A673 (cell line): ENCODE results near the gene TMEM263. TPM values are rescaled to one million over a fixed set of nuclear protein-coding genes. Genes with fewer than 3 reads are reported as not detected.

Experiments used
- BruUV-seq: library from RNA; stranded (reverse); fragments of 400-500 nt; replicated peaks from 2 replicates; lab custom pipeline; 2021; lab: Mats Ljungman, UMichigan
- CTCF ChIA-PET: fragments of 300-600 bp; sonication (Branson Sonifier 250); formaldehyde crosslinking; loops from one replicate; lab custom pipeline; 2022; ENCODE audit warnings: antibody characterized with exemption; lab: Charles Lee
- POLR2A ChIA-PET: fragments of 300-600 bp; sonication (Branson Sonifier 250); formaldehyde crosslinking; loops from one replicate; lab custom pipeline; 2022; ENCODE audit warnings: antibody characterized with exemption; ENCODE audit not compliant: low non-redundant PET; lab: Charles Lee
- DNase-seq: peaks from one replicate; pipeline ENCODE4 v3.0.0-alpha.2; 2015; ENCODE audit warnings: low spot score
- H3K27ac ChIP-seq: fragments of 200-600 bp; sonication (generic); 2 replicates; pipeline ENCODE4 v1.5.1; 2016; ENCODE audit warnings: mixed run types, low read depth, mild to moderate bottlenecking, mixed read lengths, antibody characterized with exemption, low read length; ENCODE audit not compliant: poor library complexity, severe bottlenecking
- H3K27me3 ChIP-seq: fragments of 200-600 bp; sonication (generic); replicated peaks from 2 replicates; pipeline ENCODE4 v1.6.1; 2017; ENCODE audit warnings: mixed run types, low read depth, mild to moderate bottlenecking, mixed read lengths, antibody characterized with exemption, low read length; ENCODE audit not compliant: insufficient read depth, poor library complexity
- H3K36me3 ChIP-seq: fragments of 200-600 bp; sonication (generic); 2 replicates; pipeline ENCODE4 v1.6.1; 2016; ENCODE audit warnings: mixed run types, mild to moderate bottlenecking, mixed read lengths, antibody characterized with exemption, low read length; ENCODE audit not compliant: insufficient read depth, poor library complexity, severe bottlenecking
- H3K4me1 ChIP-seq: fragments of 200-600 bp; sonication (generic); 2 replicates; pipeline ENCODE4 v1.6.1; 2017; ENCODE audit warnings: mixed run types, mild to moderate bottlenecking, mixed read lengths, antibody characterized with exemption, low read length; ENCODE audit not compliant: insufficient read depth, poor library complexity, severe bottlenecking
- H3K4me3 ChIP-seq: fragments of 200-600 bp; sonication (generic); 2 replicates; pipeline ENCODE4 v1.5.1; 2016; ENCODE audit warnings: low read depth, mixed run types, mild to moderate bottlenecking, mixed read lengths, low read length; ENCODE audit not compliant: poor library complexity, severe bottlenecking
- H3K9me3 ChIP-seq: fragments of 200-600 bp; sonication (generic); 2 replicates; pipeline ENCODE4 v1.6.1; 2016; ENCODE audit warnings: mixed run types, low read depth, mild to moderate bottlenecking, mixed read lengths, antibody characterized with exemption, low read length; ENCODE audit not compliant: poor library complexity, severe bottlenecking
- EZH2 ChIP-seq: fragments of 200-600 bp; sonication (generic); IDR thresholded peaks from 2 replicates; pipeline ENCODE4 v1.6.1; 2017; ENCODE audit warnings: borderline replicate concordance, low read depth, mild to moderate bottlenecking, mixed read lengths, antibody characterized with exemption, low read length; ENCODE audit not compliant: poor library complexity, severe bottlenecking
- intact Hi-C: fragments of 100-400 bp; cut with micrococcal nuclease; formaldehyde crosslinking; loops from one replicate; pipeline ENCODE4 v1.10.0; 2022; ENCODE audit not compliant: unreplicated experiment
- total RNA-seq: library from RNA; stranded (reverse); gene quantifications from 2 replicates; pipeline ENCODE4 v1.2.3, GENCODE V29; 2021
- TF ChIP-seq, protein P1 (sequence below): fragments of 300-800, 200-600 bp; sonication (generic); conservative IDR thresholded peaks from 2 replicates; pipeline ENCODE4 v1.5.1; 2017; ENCODE audit warnings: low read depth, mild to moderate bottlenecking, antibody characterized with exemption, low read length, moderate library complexity, mixed read lengths

TMEM263 gene
- total RNA-seq, 1 experiment from 2014 or later = 32.3 TPM

- no peaks in the 10 kb centered on the region for H3K9me3 ChIP-seq
- H3K4me3 ChIP-seq = no peak overlapping the region
- ChIA-PET POLR2A (no interaction called here), CTCF (no interaction called here)
- no peaks in the 10 kb centered on the region for H3K36me3 ChIP-seq
- no peaks in the 10 kb centered on the region for H3K4me1 ChIP-seq
- no peak overlapping the region for H3K27ac ChIP-seq
- no peaks in the 10 kb centered on the region for H3K27me3 ChIP-seq
- TF ChIP-seq EZH2 = no peak
- TF ChIP-seq, protein P1, sequence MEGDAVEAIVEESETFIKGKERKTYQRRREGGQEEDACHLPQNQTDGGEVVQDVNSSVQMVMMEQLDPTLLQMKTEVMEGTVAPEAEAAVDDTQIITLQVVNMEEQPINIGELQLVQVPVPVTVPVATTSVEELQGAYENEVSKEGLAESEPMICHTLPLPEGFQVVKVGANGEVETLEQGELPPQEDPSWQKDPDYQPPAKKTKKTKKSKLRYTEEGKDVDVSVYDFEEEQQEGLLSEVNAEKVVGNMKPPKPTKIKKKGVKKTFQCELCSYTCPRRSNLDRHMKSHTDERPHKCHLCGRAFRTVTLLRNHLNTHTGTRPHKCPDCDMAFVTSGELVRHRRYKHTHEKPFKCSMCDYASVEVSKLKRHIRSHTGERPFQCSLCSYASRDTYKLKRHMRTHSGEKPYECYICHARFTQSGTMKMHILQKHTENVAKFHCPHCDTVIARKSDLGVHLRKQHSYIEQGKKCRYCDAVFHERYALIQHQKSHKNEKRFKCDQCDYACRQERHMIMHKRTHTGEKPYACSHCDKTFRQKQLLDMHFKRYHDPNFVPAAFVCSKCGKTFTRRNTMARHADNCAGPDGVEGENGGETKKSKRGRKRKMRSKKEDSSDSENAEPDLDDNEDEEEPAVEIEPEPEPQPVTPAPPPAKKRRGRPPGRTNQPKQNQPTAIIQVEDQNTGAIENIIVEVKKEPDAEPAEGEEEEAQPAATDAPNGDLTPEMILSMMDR = no peak
- BruUV-seq = no TSS peak
- intact Hi-C loops = no loop called here
- DNase-seq = no peak
Measured at GRCh38 chr12:106911581-106911980, 44.1 kb upstream of the TMEM263 start.

GRCh38 chr12:106913456-106913855 is 42.3 kb upstream of the TMEM263 start:
- H3K27ac ChIP-seq = no peak overlapping the region
- no TSS peak for BruUV-seq

DNA sequence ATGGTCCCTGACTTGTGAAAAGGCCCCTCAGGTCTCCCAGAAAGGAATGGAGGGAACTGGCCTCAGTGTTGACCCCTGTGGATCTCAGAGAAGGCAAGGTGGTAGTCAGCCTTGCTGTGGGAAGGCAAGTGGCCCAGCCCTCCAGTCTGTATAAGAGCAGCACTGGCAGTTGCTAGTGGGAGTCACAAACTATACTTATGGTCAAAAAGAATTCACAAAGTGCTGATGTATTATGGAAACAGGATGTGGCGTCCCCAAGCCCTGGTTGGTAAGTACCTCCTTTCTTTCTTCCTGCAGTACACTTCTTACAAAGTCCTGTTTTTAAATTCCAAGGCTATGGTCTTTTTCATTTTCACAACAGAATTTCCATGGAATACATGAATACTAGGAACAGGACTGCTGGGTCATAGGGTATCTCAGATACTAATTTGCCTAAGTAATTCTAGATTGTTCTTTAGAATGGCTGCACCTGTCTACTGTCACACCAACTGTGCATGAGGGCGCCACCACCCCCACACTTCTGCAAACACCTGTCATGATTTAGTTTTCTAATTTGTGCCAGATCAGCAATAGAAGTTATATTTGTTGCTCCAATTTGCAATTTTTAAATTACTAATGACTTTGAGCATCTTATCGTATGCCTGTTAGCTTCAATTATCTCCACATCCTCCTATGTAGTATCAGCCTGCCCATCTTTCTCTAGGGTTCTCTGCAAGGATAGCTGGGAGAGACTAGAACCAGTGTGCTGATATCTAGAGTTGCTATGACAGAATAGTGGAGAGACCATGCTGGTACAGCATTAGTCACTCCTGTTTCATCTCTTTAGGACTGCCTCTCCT is 40.7 kb upstream of the TMEM263 start:
- TF ChIP-seq, protein P1 = no peak
- TF ChIP-seq EZH2 = no peak
- Histone ChIP-seq H3K4me3 (no peak overlapping the region), H3K4me1 (peaks cover 7% of the 10 kb centered on the region), H3K27ac (no peak overlapping the region), H3K27me3 (no peaks in the 10 kb centered on the region), H3K36me3 (no peaks in the 10 kb centered on the region), H3K9me3 (no peaks in the 10 kb centered on the region)
- CTCF ChIA-PET = no interaction called here
- no TSS peak for BruUV-seq
- no peak for DNase-seq
- POLR2A ChIA-PET = no interaction called here
- intact Hi-C loops = loop anchor here (5.0 kb wide), 1 partner anchor 73 kb away; no protein-coding TSS in a partner anchor

More at GRCh38 chr12:106913456-106913855, 42.3 kb upstream of the TMEM263 start:
- ChIA-PET CTCF (interaction anchor here (0.5 kb wide), 1 partner anchor 665 kb away, joined by 6 read pairs; the partner anchor contains the start of gene CKAP4), POLR2A (no interaction called here)
- H3K4me1 ChIP-seq = no peaks in the 10 kb centered on the region
- no peaks in the 10 kb centered on the region for H3K27me3 ChIP-seq
- no peak for DNase-seq
- H3K4me3 ChIP-seq = no peak overlapping the region
- no peaks in the 10 kb centered on the region for H3K9me3 ChIP-seq
- intact Hi-C loops = no loop called here
- no peaks in the 10 kb centered on the region for H3K36me3 ChIP-seq
- TF ChIP-seq, protein P1 = no peak
- no peak for TF ChIP-seq EZH2
